Ascending aorta (tissue), 2 donors: ENCODE results near the gene NADSYN1. TPM values are rescaled to one million over a fixed set of nuclear protein-coding genes. Genes with fewer than 3 reads are reported as not detected.
"Not testable (repeated sequence)": the region's sequence is repeated elsewhere in the genome, so short reads cannot be mapped to it uniquely, and the experiment has no call there.

ENCODE experiments used
- DNase-seq, 2 donors: peaks; one replicate each; pipeline ENCODE4 v3.0.0-alpha.2; 2019; ENCODE audit warnings: low spot score in 2 of 2
- H3K27ac ChIP-seq, 2 donors: fragments of 200-600 bp; sonication (generic); one replicate each; pipeline ENCODE4 v1.5.1; 2016 to 2017; ENCODE audit warnings: mild to moderate bottlenecking in 1 of 2
- H3K27me3 ChIP-seq: fragments of 200-600 bp; sonication (generic); one replicate; pipeline ENCODE4 v1.5.1; 2017
- H3K36me3 ChIP-seq, 2 donors: fragments of 200-600 bp; sonication (generic); one replicate each; pipeline ENCODE4 v1.5.1; 2016
- H3K4me1 ChIP-seq, 2 donors: fragments of 200-600 bp; sonication (generic); one replicate each; pipeline ENCODE4 v1.5.1; 2016 to 2017; ENCODE audit warnings: mild to moderate bottlenecking in 1 of 2
- H3K4me3 ChIP-seq, 2 donors: fragments of 200-600 bp; sonication (generic); one replicate each; pipeline ENCODE4 v1.5.1; 2016 to 2017; ENCODE audit warnings: mild to moderate bottlenecking in 1 of 2
- H3K9me3 ChIP-seq, 2 donors: fragments of 200-600 bp; sonication (generic); one replicate each; pipeline ENCODE4 v1.5.1; 2016
- CTCF ChIP-seq, 3 experiments: fragments of 200-600 bp in 2 of 3; fragments of 450-650 bp in 1 of 3; sonication (generic) in 2 of 3; IDR thresholded peaks; one replicate each; pipeline ENCODE4 v1.5.1; 2016 to 2019; ENCODE audit warnings: antibody characterized with exemption in 3 of 3, mild to moderate bottlenecking in 1 of 3, moderate library complexity in 1 of 3
- intact Hi-C: fragments of 100-400 bp; cut with DNase I; formaldehyde crosslinking; loops from one replicate; pipeline ENCODE4 v1.15.1; 2023
- total RNA-seq: library from RNA; depleted of rRNA; stranded (reverse); fragments of >200 nt; gene quantifications from one replicate; pipeline ENCODE4 v1.1.0, GENCODE V29; 2016

Gene NADSYN1
- total RNA-seq, 1 donor from 2014 or later, result 33.3 TPM

- H3K27me3 ChIP-seq, result no peaks in the 10 kb centered on the region
- H3K9me3 ChIP-seq, result no peaks in the 10 kb centered on the region
- no peaks in the 10 kb centered on the region for H3K4me1 ChIP-seq
- no peaks in the 10 kb centered on the region for H3K36me3 ChIP-seq
- no peak overlapping the region for H3K4me3 ChIP-seq
- DNase-seq, result no peak
- intact Hi-C loops, result no loop called here
- TF ChIP-seq CTCF (IDR thresholded peaks at IDR 0.05), result no peak
- no peak overlapping the region for H3K27ac ChIP-seq
Observed at GRCh38 chr11:71410363-71410966, 42.5 kb upstream of the NADSYN1 start.

DNA sequence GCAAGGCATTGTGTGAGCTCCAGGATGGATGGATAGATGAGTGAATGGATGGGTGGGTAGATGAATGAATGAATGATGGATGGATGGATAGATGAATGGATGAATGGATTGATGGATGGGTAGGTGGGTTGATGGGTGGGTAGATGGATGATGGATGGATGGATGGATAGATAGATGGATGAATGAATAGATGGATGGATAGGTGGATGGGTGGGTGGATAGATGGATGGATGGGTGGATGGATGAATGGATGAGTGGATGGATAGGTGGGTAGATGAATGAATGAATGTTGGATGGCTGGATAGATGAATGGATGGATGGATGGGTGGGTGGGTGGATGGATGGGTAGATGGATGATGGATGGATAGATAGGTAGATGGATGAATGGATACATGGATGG is 38.4 kb upstream of the NADSYN1 start:
- TF ChIP-seq CTCF (IDR thresholded peaks at IDR 0.05), result no peak
- H3K4me1 ChIP-seq, result no peaks in the 10 kb centered on the region
- H3K9me3 ChIP-seq, result no peaks in the 10 kb centered on the region
- no peak for DNase-seq
- H3K27me3 ChIP-seq, result no peaks in the 10 kb centered on the region
- no peak overlapping the region for H3K27ac ChIP-seq
- intact Hi-C loops, result no loop called here
- no peaks in the 10 kb centered on the region for H3K36me3 ChIP-seq
- no peak overlapping the region for H3K4me3 ChIP-seq

DNA sequence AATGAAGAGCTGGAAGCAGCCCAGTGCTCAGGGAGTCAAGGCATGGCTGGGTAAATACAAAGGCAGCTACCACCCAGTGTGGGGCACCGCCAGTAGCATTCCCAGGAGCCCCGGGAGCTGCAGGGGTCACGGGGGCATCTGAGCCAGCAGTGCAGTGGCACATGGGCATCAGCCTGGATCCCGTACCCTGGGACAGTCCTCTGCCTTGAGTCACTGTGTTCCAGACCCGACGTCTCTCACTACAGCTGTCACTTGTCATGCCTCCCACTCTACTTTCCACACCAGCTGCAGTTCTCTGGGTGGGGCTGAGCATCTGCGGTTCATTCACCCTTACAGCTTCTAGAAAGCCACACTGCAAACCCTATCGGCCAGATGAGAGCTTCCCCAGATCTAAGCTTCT is 34.4 kb upstream of the NADSYN1 start:
- H3K27ac ChIP-seq, result no peak overlapping the region
- no peak for TF ChIP-seq CTCF (IDR thresholded peaks at IDR 0.05)
- intact Hi-C loops, result no loop called here
- H3K4me3 ChIP-seq, result no peak overlapping the region
- no peak for DNase-seq
- no peaks in the 10 kb centered on the region for H3K4me1 ChIP-seq
- no peaks in the 10 kb centered on the region for H3K36me3 ChIP-seq
- H3K27me3 ChIP-seq, result no peaks in the 10 kb centered on the region
- no peaks in the 10 kb centered on the region for H3K9me3 ChIP-seq

- H3K27ac ChIP-seq, result no peak overlapping the region
- peak in 2 of 3 experiments; percentile 27 to 47 for TF ChIP-seq CTCF (IDR thresholded peaks at IDR 0.05)
- no peaks in the 10 kb centered on the region for H3K9me3 ChIP-seq
- no peak overlapping the region for H3K4me3 ChIP-seq
- H3K36me3 ChIP-seq, result no peaks in the 10 kb centered on the region
- DNase-seq, result no peak
- H3K4me1 ChIP-seq, result no peaks in the 10 kb centered on the region
- no peaks in the 10 kb centered on the region for H3K27me3 ChIP-seq
- intact Hi-C loops, result loop anchor here (5.0 kb wide), 1 partner anchor 953 kb away; no protein-coding TSS in a partner anchor
Observed at GRCh38 chr11:71420455-71421241, 32.4 kb upstream of the NADSYN1 start.

DNA sequence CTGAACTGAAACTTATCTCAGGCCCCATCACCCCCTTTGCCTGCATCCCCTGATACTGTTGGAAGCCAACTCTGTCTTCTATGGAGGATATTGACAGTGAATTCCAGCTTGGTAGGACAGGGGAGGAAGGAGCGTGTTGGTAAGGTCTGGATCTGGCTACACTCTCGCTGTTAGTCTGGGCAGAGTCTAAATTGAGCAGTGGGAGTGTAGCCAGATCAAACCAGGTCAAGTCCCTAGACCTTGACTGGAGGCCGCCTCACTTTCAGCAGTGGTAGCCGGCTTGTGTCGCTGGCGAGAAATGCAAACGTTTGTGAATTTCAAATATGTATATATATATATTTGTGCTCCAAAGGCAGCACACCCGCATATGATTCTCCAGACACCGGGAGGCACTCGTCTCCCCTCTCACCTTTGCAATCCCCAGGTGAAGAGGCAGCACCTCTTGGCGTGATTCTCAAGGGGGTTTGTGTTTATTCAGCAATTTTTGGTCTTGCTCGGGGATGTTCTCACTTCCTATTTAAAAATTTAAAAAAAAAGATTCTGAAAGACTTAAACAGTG is 31.5 kb upstream of the NADSYN1 start:
- no peaks in the 10 kb centered on the region for H3K4me1 ChIP-seq
- H3K4me3 ChIP-seq, result no peak overlapping the region
- no peak overlapping the region for H3K27ac ChIP-seq
- TF ChIP-seq CTCF (IDR thresholded peaks at IDR 0.05), result no peak
- no peaks in the 10 kb centered on the region for H3K27me3 ChIP-seq
- intact Hi-C loops, result loop anchor here (5.0 kb wide), 1 partner anchor 954 kb away; no protein-coding TSS in a partner anchor
- no peak for DNase-seq
- no peaks in the 10 kb centered on the region for H3K36me3 ChIP-seq
- H3K9me3 ChIP-seq, result no peaks in the 10 kb centered on the region

DNA sequence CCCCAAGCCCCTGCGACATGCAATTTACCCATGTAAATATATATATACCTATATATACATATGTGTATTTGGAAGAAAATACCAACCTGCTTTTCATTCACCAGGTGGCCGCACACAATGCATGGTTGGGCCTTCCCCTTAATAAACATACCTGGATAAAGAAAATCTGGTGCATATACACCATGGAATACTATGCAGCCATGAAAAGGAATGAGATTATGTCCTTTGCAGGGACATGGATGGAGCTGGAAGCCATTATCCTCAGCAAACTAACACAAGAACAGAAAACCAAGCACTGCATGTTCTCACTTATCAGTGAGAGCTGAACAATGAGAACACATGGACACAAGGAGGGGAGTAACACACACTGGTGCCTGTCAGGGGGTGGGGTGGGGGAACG is 30.7 kb upstream of the NADSYN1 start:
- not testable (repeated sequence) for H3K9me3 ChIP-seq, H3K4me1 ChIP-seq, DNase-seq, H3K4me3 ChIP-seq, H3K36me3 ChIP-seq, H3K27ac ChIP-seq, H3K27me3 ChIP-seq
- intact Hi-C loops, result loop anchor here (5.0 kb wide), 1 partner anchor 955 kb away; no protein-coding TSS in a partner anchor
